Measurements from ENCODE around the gene DMD. TPM values are rescaled to one million over a fixed set of nuclear protein-coding genes. Genes with fewer than 3 reads are reported as not detected.

Gene DMD
- polyA plus RNA-seq, 3 donors: 0.23 TPM; not detected in 2

GRCh38 chrX:31199840-31200114, 2011.6 kb downstream of the DMD start:
- Mint-ChIP-seq H3K36me3 (no peaks in the 10 kb centered on the region), H3K27ac (no peak overlapping the region), H3K9me3 (peaks cover 0 to 3% (median 0%) of the 10 kb centered on the region in 7 donors), H3K4me3 (no peak overlapping the region), H3K27me3 (ENCODE audit: low read depth in 3 of 3) (peaks cover 0 to 2% (median 0%) of the 10 kb centered on the region in 3 donors), H3K4me1 (peaks cover 2% of the 10 kb centered on the region)
- no peaks in the 10 kb centered on the region for H3K79me2 ChIP-seq (ENCODE audit: insufficient read depth, low read length)
- no peaks in the 10 kb centered on the region for H3K36me3 ChIP-seq (replicated peaks in 1 of 2; ENCODE audit: control insufficient read depth in 1 of 2, insufficient read depth in 2 of 2, low read length in 2 of 2)
- H3K4me1 ChIP-seq (ENCODE audit: control insufficient read depth in 1 of 2, insufficient read depth in 2 of 2, low read length in 2 of 2): no peaks in the 10 kb centered on the region
- H3K9ac ChIP-seq (ENCODE audit: insufficient read depth, low read length, poor library complexity, severe bottlenecking): no peak overlapping the region
- H3K4me2 ChIP-seq (replicated peaks; ENCODE audit: extremely low read depth, low read length, poor library complexity, severe bottlenecking): no peak overlapping the region
- no peak overlapping the region for H2AFZ ChIP-seq (ENCODE audit: insufficient read depth, low read depth, low read length, poor library complexity, severe bottlenecking)
- no peaks in the 10 kb centered on the region for H4K20me1 ChIP-seq (ENCODE audit: insufficient read depth, low read length)
- TF ChIP-seq CTCF (IDR thresholded peaks at IDR 0.05): no peak
- intact Hi-C loops (cut with micrococcal nuclease): no loop called here
- 100% methylated on average over 3 of the region's 5 CpGs for WGBS (ENCODE audit: insufficient coverage)
- no peak for DNase-seq
- no peak overlapping the region for H3K27ac ChIP-seq (ENCODE audit: low read depth in 1 of 2, low read length in 2 of 2)
- no peaks in the 10 kb centered on the region for H3K27me3 ChIP-seq (ENCODE audit: control insufficient read depth in 2 of 2, insufficient read depth in 2 of 2, low read length in 2 of 2)
- H3K4me3 ChIP-seq (replicated peaks in 1 of 3; ENCODE audit: low read depth in 2 of 3, low read length in 3 of 3): no peak overlapping the region
- H3K9me3 ChIP-seq (replicated peaks in 1 of 2; ENCODE audit: control insufficient read depth in 1 of 2, insufficient read depth in 1 of 2, low read length in 2 of 2): no peaks in the 10 kb centered on the region

GRCh38 chrX:31199056-31199839, 2012.1 kb downstream of the DMD start:
- Mint-ChIP-seq H3K27me3 (ENCODE audit: low read depth in 3 of 3) (peaks cover 0 to 2% (median 0%) of the 10 kb centered on the region in 3 donors), H3K9me3 (peaks cover 0 to 3% (median 0%) of the 10 kb centered on the region in 7 donors), H3K36me3 (no peaks in the 10 kb centered on the region), H3K4me3 (no peak overlapping the region), H3K4me1 (peaks cover 2% of the 10 kb centered on the region), H3K27ac (no peak overlapping the region)
- Histone ChIP-seq H3K36me3 (replicated peaks in 1 of 2; ENCODE audit: control insufficient read depth in 1 of 2, insufficient read depth in 2 of 2, low read length in 2 of 2) (no peaks in the 10 kb centered on the region), H2AFZ (ENCODE audit: insufficient read depth, low read depth, low read length, poor library complexity, severe bottlenecking) (no peak overlapping the region), H3K4me3 (replicated peaks in 1 of 3; ENCODE audit: low read depth in 2 of 3, low read length in 3 of 3) (no peak overlapping the region), H3K79me2 (ENCODE audit: insufficient read depth, low read length) (no peaks in the 10 kb centered on the region), H3K27me3 (ENCODE audit: control insufficient read depth in 2 of 2, insufficient read depth in 2 of 2, low read length in 2 of 2) (no peaks in the 10 kb centered on the region), H3K9ac (ENCODE audit: insufficient read depth, low read length, poor library complexity, severe bottlenecking) (no peak overlapping the region), H4K20me1 (ENCODE audit: insufficient read depth, low read length) (no peaks in the 10 kb centered on the region), H3K9me3 (replicated peaks in 1 of 2; ENCODE audit: control insufficient read depth in 1 of 2, insufficient read depth in 1 of 2, low read length in 2 of 2) (no peaks in the 10 kb centered on the region), H3K4me2 (replicated peaks; ENCODE audit: extremely low read depth, low read length, poor library complexity, severe bottlenecking) (no peak overlapping the region), H3K4me1 (ENCODE audit: control insufficient read depth in 1 of 2, insufficient read depth in 2 of 2, low read length in 2 of 2) (no peaks in the 10 kb centered on the region), H3K27ac (ENCODE audit: low read depth in 1 of 2, low read length in 2 of 2) (no peak overlapping the region)
- WGBS (ENCODE audit: insufficient coverage): no CpG with 5 or more reads among the region's 5 CpGs
- no peak for TF ChIP-seq CTCF (IDR thresholded peaks at IDR 0.05)
- intact Hi-C loops (cut with micrococcal nuclease): no loop called here
- DNase-seq: no peak

Measured in CD14-positive monocyte (primary cell).